NCI-H82 treated with DMSO at 0.1 percent for 48 hours (cell line): ENCODE results near the gene ODAD3.
"Not testable (repeated sequence)": the region's sequence is repeated elsewhere in the genome, so short reads cannot be mapped to it uniquely, and the experiment has no call there.

Experiments
- DNase-seq: peaks from one replicate; lab custom pipeline; 2025; ENCODE audit not compliant: unreplicated experiment; lab: John Stamatoyannopoulos, UW

Gene ODAD3

DNA sequence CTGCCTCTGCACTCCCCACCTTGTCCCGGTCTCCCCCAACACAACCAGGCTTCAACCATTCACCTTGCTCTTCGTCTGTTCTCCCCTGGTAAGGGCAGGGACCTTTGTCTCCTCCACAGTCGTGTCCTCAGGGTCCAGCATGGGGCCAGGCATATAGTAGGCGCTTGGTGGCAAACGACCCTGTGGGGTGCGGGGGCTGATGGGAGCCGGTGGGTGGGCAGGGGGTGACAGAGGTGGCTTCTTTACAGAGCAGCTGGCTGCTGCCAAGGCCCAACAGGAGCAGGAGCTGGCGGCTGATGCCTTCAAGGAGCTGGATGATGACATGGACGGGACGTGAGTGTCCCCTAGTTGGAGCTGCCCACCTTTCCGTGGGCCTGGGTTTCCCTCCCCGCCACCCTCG lies 10.2 kb upstream of the ODAD3 start:
- DNase-seq = no peak

GRCh38 chr19:11444059-11444458 lies 9.1 kb upstream of the ODAD3 start:
- no peak for DNase-seq

DNA sequence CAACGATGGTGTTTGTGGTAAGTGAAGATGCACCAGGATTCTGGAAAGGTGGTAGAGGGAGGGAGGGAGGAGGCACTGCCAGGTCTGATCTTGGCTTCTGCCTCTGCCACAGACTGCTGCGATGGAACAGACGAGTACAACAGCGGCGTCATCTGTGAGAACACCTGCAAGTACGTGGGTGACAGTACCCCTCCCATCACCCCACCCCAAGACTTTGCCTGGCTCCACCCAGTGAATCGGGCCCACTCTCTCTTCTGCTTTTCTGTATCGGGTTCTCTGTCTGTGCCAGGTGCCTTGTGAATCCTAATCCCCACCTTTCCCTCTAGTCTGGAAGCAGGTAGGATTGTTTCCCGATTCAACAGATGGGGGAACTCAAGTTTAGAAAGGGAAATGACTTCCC lies 3.0 kb upstream of the ODAD3 start:
- no peak for DNase-seq

- no peak for DNase-seq
These were observed 952 bp upstream of the ODAD3 start for GRCh38 chr19:11435833-11436313.

- no peak for DNase-seq
These were observed 241 bp downstream of the ODAD3 start for GRCh38 chr19:11434703-11435056.

DNA sequence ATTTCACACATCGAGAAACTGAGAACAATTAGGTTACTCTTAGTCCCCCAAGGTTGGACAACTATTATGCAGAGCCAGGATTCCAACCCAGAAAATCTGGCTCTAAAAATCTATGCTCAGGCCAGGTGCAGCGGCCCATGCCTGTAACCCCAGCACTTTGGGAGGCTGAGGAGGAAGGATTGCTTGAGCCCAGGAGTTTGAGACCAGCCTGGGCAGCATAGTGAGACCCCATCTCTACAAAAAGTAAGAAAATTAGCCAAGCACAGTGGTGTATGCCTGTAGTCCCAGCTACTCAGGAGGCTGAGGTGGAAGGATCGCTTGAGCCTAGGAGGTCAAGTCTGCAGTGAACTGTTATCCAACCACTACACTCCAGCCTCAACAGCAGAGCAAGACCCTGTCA lies 1.4 kb downstream of the ODAD3 start:
- DNase-seq = not testable (repeated sequence)

GRCh38 chr19:11426656-11427055 lies 8.3 kb downstream of the ODAD3 start:
- DNase-seq = no peak

- DNase-seq = no peak
These were observed 9.0 kb downstream of the ODAD3 start for GRCh38 chr19:11425719-11426457.

DNA sequence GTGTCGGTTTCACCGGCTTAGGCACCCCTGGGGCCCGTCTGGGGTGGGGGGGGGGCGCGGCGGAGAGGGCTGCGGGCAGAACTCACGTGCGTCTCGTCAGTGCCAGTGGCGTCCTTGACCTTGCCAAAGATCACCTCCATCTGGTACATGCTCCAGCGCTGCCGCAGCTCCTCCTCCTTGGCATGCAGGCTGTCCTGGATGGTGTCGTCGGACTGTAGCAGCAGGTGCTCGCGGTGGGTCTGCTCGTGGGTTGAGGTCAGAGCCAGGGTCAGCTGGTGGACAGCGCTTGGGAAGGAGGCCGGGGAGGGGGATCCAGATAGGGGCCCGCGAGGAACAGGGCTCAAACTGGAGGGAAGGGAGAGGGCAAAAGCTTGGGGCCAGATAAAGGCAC lies 11.1 kb downstream of the ODAD3 start:
- no peak for DNase-seq

DNA sequence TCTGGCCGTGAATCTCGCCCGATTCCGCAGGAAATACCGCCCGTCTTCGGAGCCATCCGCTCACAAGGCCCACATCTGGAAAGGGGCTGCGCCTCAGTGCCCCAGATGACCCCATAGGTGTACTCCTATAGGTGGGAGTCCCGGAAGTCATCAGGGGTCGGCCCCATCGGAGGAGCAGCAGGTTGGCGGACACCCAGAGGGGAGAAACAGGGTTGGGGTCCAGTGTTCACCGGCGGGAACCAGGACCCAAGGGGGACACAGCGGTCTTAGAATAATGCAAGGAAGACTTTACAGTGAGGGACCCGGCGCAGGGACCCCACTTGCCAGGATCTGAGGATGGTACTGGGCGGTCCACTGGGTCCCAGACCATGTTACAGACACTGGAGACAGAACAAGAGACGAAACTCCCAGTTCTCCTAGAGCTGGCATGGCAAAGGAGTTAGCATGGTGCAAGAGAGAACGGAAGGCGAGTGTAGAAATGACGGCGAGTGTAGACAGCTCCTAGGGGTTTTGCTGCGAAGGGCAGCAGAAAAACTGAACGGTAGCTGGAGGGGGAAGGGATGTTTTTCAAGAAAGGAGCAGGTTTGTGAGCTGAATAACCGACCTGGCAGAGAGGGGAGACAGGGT lies 11.6 kb downstream of the ODAD3 start:
- DNase-seq = no peak

DNA sequence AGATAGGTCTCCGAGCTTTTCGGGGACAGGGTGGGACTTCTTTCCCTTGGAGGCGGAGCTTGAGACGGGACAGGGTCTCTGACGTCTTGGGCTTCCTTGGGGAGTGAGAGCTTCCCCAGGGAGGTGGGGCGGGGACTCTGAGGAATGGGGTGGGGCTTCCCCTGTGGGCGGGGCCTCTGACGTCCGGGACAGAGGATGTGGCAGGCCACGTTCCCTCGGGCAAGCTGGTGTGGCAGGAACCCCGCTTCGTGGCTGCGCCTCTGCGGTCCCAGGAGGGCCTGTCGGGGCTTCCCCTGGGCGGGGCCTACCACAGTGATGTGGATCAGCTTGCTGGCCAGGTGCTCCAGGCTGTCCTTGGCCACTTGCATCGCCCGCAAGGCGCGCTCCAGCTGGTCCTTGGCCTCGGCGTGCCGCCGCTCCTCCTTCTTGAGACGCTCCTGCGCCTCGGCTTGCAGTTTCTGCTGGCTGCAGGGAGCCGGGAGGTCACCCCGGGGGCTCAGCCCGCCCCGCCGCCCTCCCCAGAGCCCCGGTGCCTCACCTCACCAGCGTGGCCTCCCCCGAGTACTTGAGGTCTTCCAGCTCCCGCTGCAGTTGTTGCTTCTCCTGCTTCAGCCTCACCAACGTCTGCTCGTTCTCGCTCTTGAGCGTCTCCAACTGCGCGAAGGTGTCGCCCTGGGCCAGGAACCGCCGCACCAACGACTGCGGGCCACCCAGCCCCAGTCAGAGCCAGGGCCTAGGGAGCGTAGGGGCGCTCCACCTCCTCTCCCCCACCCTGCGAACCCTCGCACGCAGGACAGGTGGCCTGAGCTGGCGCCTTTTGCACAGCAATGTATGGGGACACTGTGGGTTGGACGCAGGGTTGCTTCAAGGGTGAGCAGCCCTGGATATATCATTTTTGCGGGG lies 12.5 kb downstream of the ODAD3 start:
- no peak for DNase-seq

GRCh38 chr19:11421371-11422098 lies 13.4 kb downstream of the ODAD3 start:
- DNase-seq = no peak

- no peak for DNase-seq
These were observed 14.2 kb downstream of the ODAD3 start for GRCh38 chr19:11420429-11421370.

DNA sequence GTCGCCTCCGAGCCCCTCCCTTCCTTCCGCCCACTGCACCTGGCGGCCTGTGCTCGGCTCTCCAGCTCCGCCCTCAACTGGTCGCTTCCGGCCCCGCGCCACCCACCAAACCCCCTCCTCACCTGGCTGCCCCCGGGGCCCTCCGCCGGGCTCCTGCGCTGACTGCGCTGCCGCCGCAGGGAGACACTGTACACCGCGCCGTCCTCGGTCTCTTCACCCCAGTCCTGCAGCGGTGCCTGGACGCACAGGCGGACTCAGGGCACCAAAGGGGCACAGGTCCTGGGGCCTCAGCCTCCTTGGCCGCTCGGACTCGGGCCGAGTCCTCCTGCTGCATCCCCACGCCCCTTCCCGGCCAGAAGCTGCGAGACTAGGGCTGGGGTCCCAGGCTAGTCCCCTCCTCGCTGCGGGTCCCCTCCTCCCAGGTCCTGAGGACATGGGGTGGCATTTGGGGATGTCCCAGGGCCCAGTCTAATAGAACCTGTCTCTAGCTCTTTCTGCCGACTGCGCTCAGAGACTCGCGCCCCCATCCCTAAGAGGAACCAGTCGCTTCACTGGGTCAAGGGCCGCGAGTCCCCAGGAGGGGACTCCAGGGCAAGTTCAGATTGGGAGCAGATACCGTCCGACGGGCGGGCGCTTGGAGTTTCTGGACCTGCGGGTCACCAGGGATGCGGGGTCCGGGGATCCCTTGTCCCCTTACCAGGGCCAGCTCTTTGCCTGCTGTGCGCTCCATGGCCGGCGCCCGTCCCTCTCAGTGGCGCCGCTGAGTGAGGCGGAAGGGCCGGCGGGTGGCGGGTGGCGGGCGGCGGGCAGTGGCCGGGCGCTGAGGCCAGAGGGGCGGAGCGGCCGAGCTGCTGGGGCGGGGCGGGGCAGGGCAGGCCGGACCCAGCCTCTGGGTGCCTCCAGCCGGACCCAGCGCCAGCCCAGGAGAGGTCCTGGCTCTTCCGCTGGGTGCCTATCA lies 16.1 kb downstream of the ODAD3 start, which contains the start of gene RGL3:
TSS of gene RGL3 (minus strand) at position 766 of the 958 bp plus-strand sequence. CDS start at position 730, 36 bp downstream.
- DNase-seq = no peak

- DNase-seq = no peak
These were observed 16.8 kb downstream of the ODAD3 start for GRCh38 chr19:11418094-11418548.

- DNase-seq = no peak
These were observed 18.4 kb downstream of the ODAD3 start for GRCh38 chr19:11416346-11417052.

DNA sequence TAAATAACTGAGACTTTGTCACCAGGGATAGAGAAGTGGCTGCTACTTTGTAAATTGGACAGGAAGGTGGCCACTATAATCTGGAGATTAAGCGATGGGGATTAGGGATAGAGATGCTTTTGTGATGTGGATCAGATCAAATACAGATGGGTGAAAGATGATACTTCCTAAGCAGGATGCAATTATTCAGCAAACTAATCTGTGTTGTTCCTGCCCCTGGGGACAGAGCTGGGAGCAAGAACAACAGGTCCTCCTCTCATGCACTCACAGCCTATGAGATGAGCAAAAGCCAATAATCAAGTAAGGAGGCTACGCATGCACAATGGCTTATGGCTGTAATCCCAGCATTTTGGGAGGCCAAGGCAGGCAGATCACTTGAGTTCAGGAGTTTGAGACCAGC lies 20.4 kb downstream of the ODAD3 start:
- peak; percentile 96 for DNase-seq

GRCh38 chr19:11410682-11411081 lies 24.2 kb downstream of the ODAD3 start:
- DNase-seq = no peak
